ENCODE data around the gene ZNF223. TPM values are rescaled to one million over a fixed set of nuclear protein-coding genes. Genes with fewer than 3 reads are reported as not detected.
A peak's percentile ranks its signal among the peaks of the same experiment; 100 is the strongest.

ZNF223 gene
- total RNA-seq = 5.8 and 6.1 TPM in 2 replicates

- FAIRE-seq = peak; percentile 95
These were observed at the start of gene ZNF223 for GRCh38 chr19:44051650-44052402. Gene ZNF223 (plus strand): TSS chr19:44052036. CDS start chr19:44055177, 3,141 bp downstream.

GRCh38 chr19:44002212-44002565 lies 49.6 kb upstream of the ZNF223 start:
- FAIRE-seq (no peak), DNase-seq (ENCODE audit: low read depth) (no peak)
- peak overlapping the region; percentile 62 for H3K4me3 ChIP-seq (ENCODE audit: low read depth, low read length)
- H3K27me3 ChIP-seq (ENCODE audit: control insufficient read depth, insufficient read depth, low read length) = no peaks in the 10 kb centered on the region
- H3K36me3 ChIP-seq (ENCODE audit: control insufficient read depth, insufficient read depth, low read length) = no peaks in the 10 kb centered on the region
- no peak for TF ChIP-seq CTCF (IDR thresholded peaks at IDR 0.05; ENCODE audit: insufficient read depth, low read length, severe bottlenecking)

More at GRCh38 chr19:44051650-44052402, at the start of gene ZNF223:
- peak within 1 kb of the TSS; percentile 56 for H3K4me3 ChIP-seq (ENCODE audit: low read depth, low read length)
- no peaks in the 10 kb centered on the region for H3K27me3 ChIP-seq (ENCODE audit: control insufficient read depth, insufficient read depth, low read length)
- H3K36me3 ChIP-seq (ENCODE audit: control insufficient read depth, insufficient read depth, low read length) = no peaks in the 10 kb centered on the region
- DNase-seq (ENCODE audit: low read depth) = peak; percentile 94
- TF ChIP-seq CTCF (IDR thresholded peaks at IDR 0.05; ENCODE audit: insufficient read depth, low read length, severe bottlenecking) = no peak

- no peak for TF ChIP-seq CTCF (IDR thresholded peaks at IDR 0.05; ENCODE audit: insufficient read depth, low read length, severe bottlenecking)
- no peaks in the 10 kb centered on the region for H3K36me3 ChIP-seq (ENCODE audit: control insufficient read depth, insufficient read depth, low read length)
- DNase-seq (ENCODE audit: low read depth) (peak; percentile 95), FAIRE-seq (peak; percentile 99)
- H3K4me3 ChIP-seq (ENCODE audit: low read depth, low read length) = peak within 1 kb of the TSS; percentile 62
- no peaks in the 10 kb centered on the region for H3K27me3 ChIP-seq (ENCODE audit: control insufficient read depth, insufficient read depth, low read length)
These were observed 49.0 kb upstream of the ZNF223 start, which contains the start of gene ZNF230 for GRCh38 chr19:44002566-44003460. Gene ZNF230 (plus strand): TSS chr19:44002957. CDS start chr19:44007079, 4,122 bp downstream.

- Histone ChIP-seq H3K36me3 (ENCODE audit: control insufficient read depth, insufficient read depth, low read length) (no peaks in the 10 kb centered on the region), H3K27me3 (ENCODE audit: control insufficient read depth, insufficient read depth, low read length) (no peaks in the 10 kb centered on the region), H3K4me3 (ENCODE audit: low read depth, low read length) (peak overlapping the region; percentile 62)
- no peak for TF ChIP-seq CTCF (IDR thresholded peaks at IDR 0.05; ENCODE audit: insufficient read depth, low read length, severe bottlenecking)
- FAIRE-seq (no peak), DNase-seq (ENCODE audit: low read depth) (no peak)
These were observed 48.3 kb upstream of the ZNF223 start for GRCh38 chr19:44003461-44004009.

- Histone ChIP-seq H3K27me3 (ENCODE audit: control insufficient read depth, insufficient read depth, low read length) (no peaks in the 10 kb centered on the region), H3K4me3 (ENCODE audit: low read depth, low read length) (no peak overlapping the region), H3K36me3 (ENCODE audit: control insufficient read depth, insufficient read depth, low read length) (peaks cover 13% of the 10 kb centered on the region)
- no peak for FAIRE-seq
- DNase-seq (ENCODE audit: low read depth) = peak; percentile 23
- TF ChIP-seq CTCF (IDR thresholded peaks at IDR 0.05; ENCODE audit: insufficient read depth, low read length, severe bottlenecking) = no peak
These were observed 45.9 kb upstream of the ZNF223 start for GRCh38 chr19:44005973-44006372.
